Neural progenitor cell (in vitro differentiated cells): Measurements from ENCODE around the gene ITSN1.

ENCODE experiments used
- CTCF ChIP-seq: fragments of 200-600 bp; sonication (generic); IDR thresholded peaks from 2 replicates; pipeline ENCODE4 v1.5.1; 2017; ENCODE audit warnings: antibody characterized with exemption, mild to moderate bottlenecking
- EZH2 ChIP-seq: fragments of 200-600 bp; sonication (generic); IDR thresholded peaks from 2 replicates; pipeline ENCODE4 v1.6.1; 2017; ENCODE audit warnings: antibody characterized with exemption, mild to moderate bottlenecking, moderate library complexity

- TF ChIP-seq CTCF (no peak), EZH2 (no peak)
Measured at GRCh38 chr21:33937146-33937545, 294.8 kb downstream of the ITSN1 start.
